SK-N-SH treated with all-trans-retinoic acid at 6 μM for 48 hours (cell line): ENCODE results near the gene PPP1R18.

Source experiments
- CSDC2 ChIP-seq: fragments of 250-450 bp; sonication (Bioruptor Pico); IDR thresholded peaks from 2 replicates; pipeline ENCODE4 v1.5.0; 2020; ENCODE audit warnings: mild to moderate bottlenecking, moderate library complexity
- OSR1 ChIP-seq: fragments of 250-450 bp; sonication (Bioruptor Pico); IDR thresholded peaks from 2 replicates; pipeline ENCODE4 v1.8.0; 2022; ENCODE audit warnings: moderate library complexity, mild to moderate bottlenecking, inconsistent platforms
- TCF4 ChIP-seq: fragments of 250-450 bp; sonication (Bioruptor Pico); IDR thresholded peaks from 2 replicates; pipeline ENCODE4 v1.8.0; 2021; ENCODE audit warnings: mild to moderate bottlenecking, moderate library complexity, borderline replicate concordance
- ZFP3 ChIP-seq: fragments of 250-450 bp; sonication (Bioruptor Pico); IDR thresholded peaks from 2 replicates; pipeline ENCODE4 v1.5.0; 2020; ENCODE audit warnings: mild to moderate bottlenecking, moderate library complexity
- ZFP30 ChIP-seq: fragments of 450-650 bp; formaldehyde crosslinking; IDR thresholded peaks from 2 replicates; pipeline ENCODE4 v1.5.0; 2022; ENCODE audit warnings: mild to moderate bottlenecking, moderate library complexity
- ZNF565 ChIP-seq: fragments of 450-650 bp; formaldehyde crosslinking; conservative IDR thresholded peaks from 2 replicates; pipeline ENCODE4 v1.5.0; 2020; ENCODE audit warnings: low read depth, mild to moderate bottlenecking, moderate library complexity
- ZNF70 ChIP-seq: fragments of 450-650 bp; formaldehyde crosslinking; IDR thresholded peaks from 2 replicates; pipeline ENCODE4 v1.5.0; 2020; ENCODE audit warnings: mild to moderate bottlenecking, moderate library complexity
- ZNF8 ChIP-seq: fragments of 450-650 bp; formaldehyde crosslinking; IDR thresholded peaks from 2 replicates; pipeline ENCODE4 v1.5.0; 2020; ENCODE audit warnings: mild to moderate bottlenecking, moderate library complexity
- TF ChIP-seq, protein P1 (sequence below): fragments of 250-450 bp; sonication (Bioruptor Pico); IDR thresholded peaks from 2 replicates; pipeline ENCODE4 v1.8.0; 2020; ENCODE audit warnings: mild to moderate bottlenecking, moderate library complexity, borderline replicate concordance
- TF ChIP-seq, protein P2 (sequence below): fragments of 250-450 bp; sonication (Bioruptor Pico); IDR thresholded peaks from 2 replicates; pipeline ENCODE4 v1.5.0; 2020; ENCODE audit warnings: mild to moderate bottlenecking, moderate library complexity
- TF ChIP-seq, protein P3 (sequence below): fragments of 250-450 bp; sonication (Bioruptor Pico); IDR thresholded peaks from 2 replicates; pipeline ENCODE4 v1.5.1; 2020; ENCODE audit warnings: low read depth, mild to moderate bottlenecking, moderate library complexity

DNA sequence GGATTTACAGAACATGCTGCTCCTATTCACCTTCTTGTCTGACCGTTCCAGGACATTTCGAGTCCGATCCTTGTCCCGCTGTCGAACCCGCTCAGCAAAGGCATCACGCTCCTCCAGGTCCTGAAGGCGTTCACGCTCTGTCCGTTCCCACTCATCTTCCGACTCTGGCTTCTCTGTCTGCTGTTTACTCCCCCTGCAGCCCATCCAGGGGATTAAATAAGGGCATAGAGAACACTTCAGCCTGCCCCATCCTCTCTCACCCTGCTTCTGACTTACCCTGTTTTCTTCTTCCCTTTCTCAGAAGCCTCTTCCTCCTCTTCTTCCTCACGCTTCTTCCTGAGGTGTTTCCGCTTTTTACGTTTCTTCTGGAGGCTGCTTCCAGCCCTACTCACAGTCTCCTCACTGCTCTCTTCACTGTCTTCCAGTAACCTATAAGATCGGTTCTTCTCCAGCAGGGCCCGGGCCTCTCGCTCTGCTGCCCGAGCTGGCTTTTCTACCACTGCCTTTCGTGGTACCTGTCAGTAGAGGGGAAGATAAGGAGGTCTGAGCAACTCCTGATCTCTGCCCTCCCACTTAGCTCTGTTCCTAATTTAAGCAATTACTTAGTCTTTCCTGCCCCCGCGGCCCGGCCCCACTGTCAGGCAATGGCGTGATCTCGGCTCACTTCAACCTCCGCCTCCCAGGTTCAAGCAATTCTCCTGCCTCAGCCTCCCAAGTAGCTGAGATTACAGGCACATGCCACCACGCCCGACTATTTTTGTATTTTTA, 15.5 kb downstream of the PPP1R18 start:
- TF ChIP-seq ZFP3 (no peak), ZNF70 (no peak), OSR1 (no peak), ZFP30 (CRISPR knock-in tag) (no peak), CSDC2 (CRISPR knock-in tag) (no peak), TCF4 (CRISPR knock-in tag) (no peak), ZNF565 (CRISPR knock-in tag) (no peak), ZNF8 (CRISPR knock-in tag) (no peak)
- TF ChIP-seq, protein P1, sequence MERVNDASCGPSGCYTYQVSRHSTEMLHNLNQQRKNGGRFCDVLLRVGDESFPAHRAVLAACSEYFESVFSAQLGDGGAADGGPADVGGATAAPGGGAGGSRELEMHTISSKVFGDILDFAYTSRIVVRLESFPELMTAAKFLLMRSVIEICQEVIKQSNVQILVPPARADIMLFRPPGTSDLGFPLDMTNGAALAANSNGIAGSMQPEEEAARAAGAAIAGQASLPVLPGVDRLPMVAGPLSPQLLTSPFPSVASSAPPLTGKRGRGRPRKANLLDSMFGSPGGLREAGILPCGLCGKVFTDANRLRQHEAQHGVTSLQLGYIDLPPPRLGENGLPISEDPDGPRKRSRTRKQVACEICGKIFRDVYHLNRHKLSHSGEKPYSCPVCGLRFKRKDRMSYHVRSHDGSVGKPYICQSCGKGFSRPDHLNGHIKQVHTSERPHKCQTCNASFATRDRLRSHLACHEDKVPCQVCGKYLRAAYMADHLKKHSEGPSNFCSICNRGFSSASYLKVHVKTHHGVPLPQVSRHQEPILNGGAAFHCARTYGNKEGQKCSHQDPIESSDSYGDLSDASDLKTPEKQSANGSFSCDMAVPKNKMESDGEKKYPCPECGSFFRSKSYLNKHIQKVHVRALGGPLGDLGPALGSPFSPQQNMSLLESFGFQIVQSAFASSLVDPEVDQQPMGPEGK (CRISPR knock-in tag): no peak
- TF ChIP-seq, protein P2, sequence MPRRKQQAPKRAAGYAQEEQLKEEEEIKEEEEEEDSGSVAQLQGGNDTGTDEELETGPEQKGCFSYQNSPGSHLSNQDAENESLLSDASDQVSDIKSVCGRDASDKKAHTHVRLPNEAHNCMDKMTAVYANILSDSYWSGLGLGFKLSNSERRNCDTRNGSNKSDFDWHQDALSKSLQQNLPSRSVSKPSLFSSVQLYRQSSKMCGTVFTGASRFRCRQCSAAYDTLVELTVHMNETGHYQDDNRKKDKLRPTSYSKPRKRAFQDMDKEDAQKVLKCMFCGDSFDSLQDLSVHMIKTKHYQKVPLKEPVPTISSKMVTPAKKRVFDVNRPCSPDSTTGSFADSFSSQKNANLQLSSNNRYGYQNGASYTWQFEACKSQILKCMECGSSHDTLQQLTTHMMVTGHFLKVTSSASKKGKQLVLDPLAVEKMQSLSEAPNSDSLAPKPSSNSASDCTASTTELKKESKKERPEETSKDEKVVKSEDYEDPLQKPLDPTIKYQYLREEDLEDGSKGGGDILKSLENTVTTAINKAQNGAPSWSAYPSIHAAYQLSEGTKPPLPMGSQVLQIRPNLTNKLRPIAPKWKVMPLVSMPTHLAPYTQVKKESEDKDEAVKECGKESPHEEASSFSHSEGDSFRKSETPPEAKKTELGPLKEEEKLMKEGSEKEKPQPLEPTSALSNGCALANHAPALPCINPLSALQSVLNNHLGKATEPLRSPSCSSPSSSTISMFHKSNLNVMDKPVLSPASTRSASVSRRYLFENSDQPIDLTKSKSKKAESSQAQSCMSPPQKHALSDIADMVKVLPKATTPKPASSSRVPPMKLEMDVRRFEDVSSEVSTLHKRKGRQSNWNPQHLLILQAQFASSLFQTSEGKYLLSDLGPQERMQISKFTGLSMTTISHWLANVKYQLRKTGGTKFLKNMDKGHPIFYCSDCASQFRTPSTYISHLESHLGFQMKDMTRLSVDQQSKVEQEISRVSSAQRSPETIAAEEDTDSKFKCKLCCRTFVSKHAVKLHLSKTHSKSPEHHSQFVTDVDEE: no peak
- TF ChIP-seq, protein P3, sequence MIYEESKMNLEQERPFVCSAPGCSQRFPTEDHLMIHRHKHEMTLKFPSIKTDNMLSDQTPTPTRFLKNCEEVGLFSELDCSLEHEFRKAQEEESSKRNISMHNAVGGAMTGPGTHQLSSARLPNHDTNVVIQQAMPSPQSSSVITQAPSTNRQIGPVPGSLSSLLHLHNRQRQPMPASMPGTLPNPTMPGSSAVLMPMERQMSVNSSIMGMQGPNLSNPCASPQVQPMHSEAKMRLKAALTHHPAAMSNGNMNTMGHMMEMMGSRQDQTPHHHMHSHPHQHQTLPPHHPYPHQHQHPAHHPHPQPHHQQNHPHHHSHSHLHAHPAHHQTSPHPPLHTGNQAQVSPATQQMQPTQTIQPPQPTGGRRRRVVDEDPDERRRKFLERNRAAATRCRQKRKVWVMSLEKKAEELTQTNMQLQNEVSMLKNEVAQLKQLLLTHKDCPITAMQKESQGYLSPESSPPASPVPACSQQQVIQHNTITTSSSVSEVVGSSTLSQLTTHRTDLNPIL (CRISPR knock-in tag): no peak
